Trophoblast cell (in vitro differentiated cells and primary cell): ENCODE measurements around the gene ZSWIM7.
"Not testable (repeated sequence)": the region's sequence is repeated elsewhere in the genome, so short reads cannot be mapped to it uniquely, and the experiment has no call there.

Experiments used
- DNase-seq, 2 donors: peaks; one replicate each; pipeline ENCODE4 v3.0.0-alpha.2; 2016
- H2AFZ ChIP-seq: 2 replicates; pipeline ENCODE4 v1.6.1; 2013; ENCODE audit warnings: low read length, moderate library complexity, mild to moderate bottlenecking; ENCODE audit not compliant: insufficient read depth, poor library complexity
- H2AK5ac ChIP-seq: 2 replicates; pipeline ENCODE4 v1.6.1; 2013; ENCODE audit warnings: mild to moderate bottlenecking, low read length
- H2BK120ac ChIP-seq: 2 replicates; pipeline ENCODE4 v1.6.1; 2013; ENCODE audit warnings: low read length, mild to moderate bottlenecking, moderate library complexity; ENCODE audit not compliant: insufficient read depth, poor library complexity
- H2BK12ac ChIP-seq: 2 replicates; pipeline ENCODE4 v1.6.1; 2013; ENCODE audit warnings: mild to moderate bottlenecking, low read length, moderate library complexity
- H2BK5ac ChIP-seq: 2 replicates; pipeline ENCODE4 v1.6.1; 2013; ENCODE audit warnings: low read length, low read depth, moderate library complexity, mild to moderate bottlenecking; ENCODE audit not compliant: poor library complexity
- H3K14ac ChIP-seq: 2 replicates; pipeline ENCODE4 v1.6.1; 2013; ENCODE audit warnings: mild to moderate bottlenecking, low read length
- H3K18ac ChIP-seq: 2 replicates; pipeline ENCODE4 v1.6.1; 2013; ENCODE audit warnings: mild to moderate bottlenecking, low read length
- H3K23ac ChIP-seq: 2 replicates; pipeline ENCODE4 v1.6.1; 2013; ENCODE audit warnings: low read length
- H3K27ac ChIP-seq: 2 replicates; pipeline ENCODE4 v1.5.1; 2013; ENCODE audit warnings: low read depth, mild to moderate bottlenecking, inconsistent platforms, low read length, moderate library complexity
- H3K27me3 ChIP-seq: 2 replicates; pipeline ENCODE4 v1.6.1; 2013; ENCODE audit warnings: inconsistent platforms, mild to moderate bottlenecking, low read length, moderate library complexity; ENCODE audit not compliant: insufficient read depth
- H3K36me3 ChIP-seq, 2 experiments: 1 replicate in 1 of 2; 2 replicates in 1 of 2; pipeline ENCODE4 v1.6.1; 2013; ENCODE audit warnings: low read length in 2 of 2, mild to moderate bottlenecking in 2 of 2, moderate library complexity in 1 of 2; ENCODE audit not compliant: insufficient read depth in 2 of 2, control insufficient read depth in 1 of 2
- H3K4ac ChIP-seq: 2 replicates; pipeline ENCODE4 v1.6.1; 2013; ENCODE audit warnings: low read depth, mild to moderate bottlenecking, low read length, moderate library complexity
- H3K4me1 ChIP-seq, 2 experiments: 1 replicate in 1 of 2; 2 replicates in 1 of 2; pipeline ENCODE4 v1.6.1; 2013; ENCODE audit warnings: low read length in 2 of 2, mild to moderate bottlenecking in 2 of 2, moderate library complexity in 1 of 2; ENCODE audit not compliant: insufficient read depth in 2 of 2, control insufficient read depth in 1 of 2
- H3K4me2 ChIP-seq: 2 replicates; pipeline ENCODE4 v1.6.1; 2013; ENCODE audit warnings: inconsistent platforms, mild to moderate bottlenecking, low read length, moderate library complexity
- H3K4me3 ChIP-seq: 2 replicates; pipeline ENCODE4 v1.5.1; 2013; ENCODE audit warnings: mild to moderate bottlenecking, low read depth, low read length, inconsistent platforms
- H3K79me1 ChIP-seq: one replicate; pipeline ENCODE4 v1.6.1; 2013; ENCODE audit warnings: low read length
- H3K79me2 ChIP-seq: 2 replicates; pipeline ENCODE4 v1.6.1; 2013; ENCODE audit warnings: low read length, mild to moderate bottlenecking; ENCODE audit not compliant: control insufficient read depth, insufficient read depth, poor library complexity
- H3K9ac ChIP-seq: 2 replicates; pipeline ENCODE4 v1.6.1; 2013; ENCODE audit warnings: mild to moderate bottlenecking, low read length
- H3K9me3 ChIP-seq: 2 replicates; pipeline ENCODE4 v1.6.1; 2013; ENCODE audit warnings: low read depth, mild to moderate bottlenecking, control low read depth, inconsistent platforms, low read length; ENCODE audit not compliant: insufficient read depth
- H4K12ac ChIP-seq: 2 replicates; pipeline ENCODE4 v1.6.1; 2013; ENCODE audit warnings: low read depth, mild to moderate bottlenecking, low read length, moderate library complexity
- H4K8ac ChIP-seq: 2 replicates; pipeline ENCODE4 v1.6.1; 2013; ENCODE audit warnings: low read depth, mild to moderate bottlenecking, low read length, moderate library complexity
- H4K91ac ChIP-seq: one replicate; pipeline ENCODE4 v1.6.1; 2013; ENCODE audit warnings: low read depth, mild to moderate bottlenecking, low read length, moderate library complexity
- WGBS: extraction: QIAGEN DNeasy Blood & Tissue Kit; methylation state at CpG from one replicate; pipeline ENCODE4 v1.1.7; 2013; ENCODE audit warnings: missing lambda C conversion rate; ENCODE audit not compliant: insufficient read length, insufficient coverage; ENCODE audit errors: extremely low coverage; 5-methylcytosine and 5-hydroxymethylcytosine counted together

Gene ZSWIM7

DNA sequence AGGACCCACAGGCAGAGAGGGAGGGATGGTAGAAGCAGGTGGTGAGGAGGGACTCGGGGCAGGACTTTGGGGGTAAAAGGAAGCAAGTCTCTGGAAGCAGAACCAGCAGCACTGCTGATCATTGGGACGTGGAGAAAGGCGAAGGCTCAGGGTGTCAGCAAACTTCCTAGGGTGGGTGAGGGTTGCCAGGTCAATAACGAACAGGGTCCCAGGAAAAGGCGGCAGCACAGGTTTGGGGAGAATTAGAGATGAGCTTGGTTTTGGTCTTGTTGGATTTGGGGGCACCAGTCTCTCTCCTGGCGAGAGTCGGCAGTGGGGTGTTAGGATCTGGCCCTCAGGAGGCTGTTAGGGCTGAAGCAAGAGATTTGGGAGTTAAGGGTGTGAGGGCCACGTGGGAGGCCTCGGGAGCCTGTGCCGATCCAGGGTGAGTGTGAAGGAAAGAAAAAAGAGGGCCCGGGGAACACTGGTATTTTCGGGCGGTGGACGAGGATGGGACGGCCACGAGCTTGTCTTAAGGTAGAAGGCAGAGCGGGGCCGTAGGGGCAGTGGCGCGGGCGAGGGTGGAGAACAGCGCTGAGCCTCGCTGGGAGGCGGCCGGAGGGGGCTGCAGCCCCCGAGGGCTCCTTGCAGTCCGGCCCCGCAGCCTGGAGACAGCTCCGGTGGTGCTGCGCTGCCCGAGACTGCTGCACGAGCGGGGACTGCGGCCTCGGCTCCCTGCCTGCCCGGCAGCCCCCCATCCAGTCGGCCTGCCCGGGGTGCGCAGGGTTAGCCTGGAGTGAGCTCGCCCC lies 55.3 kb downstream of the ZSWIM7 start:
- Histone ChIP-seq H3K79me1 (peaks cover 18% of the 10 kb centered on the region), H3K14ac (peak overlapping the region; percentile 41), H2BK120ac (peak overlapping the region; percentile 77), H3K9ac (no peak overlapping the region), H3K27ac (peak overlapping the region; percentile 8), H3K18ac (peak overlapping the region; percentile 6), H3K23ac (no peak overlapping the region), H4K12ac (peak overlapping the region; percentile 5), H3K4me3 (peak overlapping the region; percentile 77), H3K9me3 (no peaks in the 10 kb centered on the region), H2AK5ac (peak overlapping the region; percentile 42), H3K36me3 (no peaks in the 10 kb centered on the region), H2AFZ (peak overlapping the region; percentile 32), H3K79me2 (peaks cover 2% of the 10 kb centered on the region), H4K91ac (peak overlapping the region; percentile 37), H3K4ac (peak overlapping the region; percentile 24), H3K4me1 (peaks cover 13 to 26% of the 10 kb centered on the region in 2 experiments), H3K27me3 (peaks cover 8% of the 10 kb centered on the region), H3K4me2 (peak overlapping the region; percentile 95), H4K8ac (peak overlapping the region; percentile 74), H2BK12ac (peak overlapping the region; percentile 67), H2BK5ac (peak overlapping the region; percentile 31)
- WGBS = no CpG with 5 or more reads among the region's 40 CpGs
- peak in 1 of 2 donors; percentile 31 for DNase-seq

DNA sequence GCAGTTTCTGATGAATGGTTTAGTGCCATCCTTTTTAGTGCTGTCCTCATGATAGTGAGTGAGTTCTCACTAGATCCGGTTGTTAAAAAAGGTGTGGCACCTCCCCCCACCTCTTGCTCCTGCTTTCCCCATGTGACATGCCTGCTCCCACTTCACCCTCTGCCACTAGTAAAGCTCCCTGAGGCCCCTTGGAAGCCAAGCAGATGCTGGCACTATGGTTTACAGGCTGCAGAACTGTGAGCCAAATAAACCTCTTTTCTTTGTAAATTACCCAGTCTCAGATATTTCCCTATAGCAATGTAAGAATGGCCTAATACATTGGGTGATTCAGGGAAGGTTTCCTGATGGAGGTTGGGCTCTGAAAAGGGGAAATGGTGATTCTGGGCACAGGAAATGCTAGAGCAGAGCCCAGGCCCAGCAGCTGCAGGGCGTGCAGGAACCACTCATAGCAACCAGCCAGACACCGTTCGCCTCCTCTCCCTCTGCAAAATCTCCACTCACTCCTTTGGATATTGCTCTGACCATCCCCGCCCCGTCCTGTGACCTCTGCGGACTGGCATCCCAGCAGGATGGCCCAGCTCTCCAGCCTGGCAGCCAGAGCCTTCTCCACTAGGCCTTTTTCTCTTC lies 57.2 kb downstream of the ZSWIM7 start:
- no CpG with 5 or more reads among the region's 7 CpGs for WGBS

DNA sequence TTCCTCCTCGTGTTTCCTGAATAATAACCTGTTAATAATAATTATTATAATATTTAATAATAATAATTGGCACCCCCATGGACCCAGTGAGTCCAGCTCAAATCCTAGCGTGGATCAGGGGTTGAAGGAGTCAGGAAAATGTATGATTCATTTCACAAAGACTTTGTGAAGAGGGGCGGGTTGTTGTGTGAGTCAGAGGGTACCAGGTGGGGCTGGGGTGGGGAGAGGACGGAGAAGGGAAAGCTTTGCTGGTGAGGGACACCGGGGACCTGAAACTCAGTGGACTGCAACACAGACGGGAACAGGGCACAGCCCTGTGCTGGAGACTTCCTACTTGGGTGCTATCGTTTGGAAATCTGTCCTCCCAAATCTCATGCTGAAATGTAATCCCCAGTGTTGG lies 57.7 kb downstream of the ZSWIM7 start:
- Histone ChIP-seq H2BK12ac (no peak overlapping the region), H3K27ac (no peak overlapping the region), H4K8ac (no peak overlapping the region), H3K36me3 (no peaks in the 10 kb centered on the region), H2AFZ (no peak overlapping the region), H2BK5ac (no peak overlapping the region), H3K79me1 (peaks cover 18% of the 10 kb centered on the region), H3K4me1 (peaks cover 6 to 14% of the 10 kb centered on the region in 2 experiments), H3K4ac (no peak overlapping the region), H3K4me3 (no peak overlapping the region), H3K4me2 (no peak overlapping the region), H3K9ac (no peak overlapping the region), H2BK120ac (no peak overlapping the region), H3K9me3 (no peaks in the 10 kb centered on the region), H3K18ac (no peak overlapping the region), H3K79me2 (peaks cover 2% of the 10 kb centered on the region), H2AK5ac (no peak overlapping the region), H4K12ac (no peak overlapping the region), H3K23ac (no peak overlapping the region), H3K14ac (no peak overlapping the region), H3K27me3 (peaks cover 8% of the 10 kb centered on the region), H4K91ac (no peak overlapping the region)
- peak in 1 of 2 donors; percentile 57 for DNase-seq
- WGBS = no CpG with 5 or more reads among the region's 7 CpGs

More for the DNA sequence above, 57.2 kb downstream of the ZSWIM7 start:
- H3K36me3 ChIP-seq = no peaks in the 10 kb centered on the region
- no peak overlapping the region for H2BK12ac ChIP-seq
- no peak overlapping the region for H2AFZ ChIP-seq
- H3K4me2 ChIP-seq = no peak overlapping the region
- no peak overlapping the region for H3K27ac ChIP-seq
- no peak overlapping the region for H3K4ac ChIP-seq
- no peaks in the 10 kb centered on the region for H3K9me3 ChIP-seq
- no peak overlapping the region for H2AK5ac ChIP-seq
- peaks cover 8% of the 10 kb centered on the region for H3K27me3 ChIP-seq
- H3K14ac ChIP-seq = no peak overlapping the region
- H3K79me2 ChIP-seq = peaks cover 2% of the 10 kb centered on the region
- H3K4me1 ChIP-seq = peaks cover 11 to 19% of the 10 kb centered on the region in 2 experiments
- H3K23ac ChIP-seq = no peak overlapping the region
- no peak overlapping the region for H2BK120ac ChIP-seq
- no peak overlapping the region for H2BK5ac ChIP-seq
- no peak for DNase-seq
- no peak overlapping the region for H4K91ac ChIP-seq
- H3K18ac ChIP-seq = no peak overlapping the region
- H3K4me3 ChIP-seq = no peak overlapping the region
- H3K9ac ChIP-seq = no peak overlapping the region
- peaks cover 18% of the 10 kb centered on the region for H3K79me1 ChIP-seq
- no peak overlapping the region for H4K12ac ChIP-seq
- H4K8ac ChIP-seq = no peak overlapping the region

DNA sequence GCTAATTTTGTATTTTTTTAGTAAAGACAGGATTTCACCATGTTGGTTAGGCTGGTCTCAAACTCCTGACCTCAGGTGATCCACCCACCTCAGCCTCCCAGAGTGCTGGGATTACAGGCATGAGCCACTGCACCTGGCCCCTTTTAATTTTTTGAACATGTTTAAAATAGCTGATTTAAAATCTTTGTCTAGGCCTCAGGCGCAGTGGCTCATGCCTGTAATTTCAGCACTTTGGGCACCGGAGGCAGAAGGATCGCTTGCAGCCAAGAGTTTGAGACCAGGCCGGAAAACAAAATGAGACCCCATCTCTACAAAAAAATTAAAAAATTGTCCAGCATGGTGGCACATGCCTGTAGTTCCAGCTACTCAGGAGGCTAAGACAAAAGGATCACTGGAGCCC lies 63.0 kb downstream of the ZSWIM7 start:
- WGBS = no CpG with 5 or more reads among the region's 4 CpGs
- H3K27me3 ChIP-seq, H4K12ac ChIP-seq, H4K8ac ChIP-seq, H2AFZ ChIP-seq, H3K4ac ChIP-seq, H3K4me2 ChIP-seq, H3K79me1 ChIP-seq, H2BK5ac ChIP-seq, H3K14ac ChIP-seq, H2AK5ac ChIP-seq, H3K23ac ChIP-seq, H3K36me3 ChIP-seq, H2BK120ac ChIP-seq, H3K79me2 ChIP-seq, H3K4me3 ChIP-seq, H3K27ac ChIP-seq, H3K9me3 ChIP-seq, H3K9ac ChIP-seq, H3K4me1 ChIP-seq, H3K18ac ChIP-seq, H2BK12ac ChIP-seq: not testable (repeated sequence)
- peak overlapping the region; percentile 21 for H4K91ac ChIP-seq
- DNase-seq = peak; percentile 76 to 88
